HG02840 (cell line): ENCODE measurements around the gene CHSY3.
A peak's percentile ranks its signal among the peaks of the same experiment; 100 is the strongest.

Source experiments
- ATAC-seq: cut with Tn5 transposase; IDR thresholded peaks from one replicate; pipeline ENCODE4 v1.9.1; 2021; ENCODE audit warnings: mild to moderate bottlenecking, moderate library complexity, moderate number of reproducible peaks; ENCODE audit not compliant: unreplicated experiment, low FRiP score

CHSY3 gene

DNA sequence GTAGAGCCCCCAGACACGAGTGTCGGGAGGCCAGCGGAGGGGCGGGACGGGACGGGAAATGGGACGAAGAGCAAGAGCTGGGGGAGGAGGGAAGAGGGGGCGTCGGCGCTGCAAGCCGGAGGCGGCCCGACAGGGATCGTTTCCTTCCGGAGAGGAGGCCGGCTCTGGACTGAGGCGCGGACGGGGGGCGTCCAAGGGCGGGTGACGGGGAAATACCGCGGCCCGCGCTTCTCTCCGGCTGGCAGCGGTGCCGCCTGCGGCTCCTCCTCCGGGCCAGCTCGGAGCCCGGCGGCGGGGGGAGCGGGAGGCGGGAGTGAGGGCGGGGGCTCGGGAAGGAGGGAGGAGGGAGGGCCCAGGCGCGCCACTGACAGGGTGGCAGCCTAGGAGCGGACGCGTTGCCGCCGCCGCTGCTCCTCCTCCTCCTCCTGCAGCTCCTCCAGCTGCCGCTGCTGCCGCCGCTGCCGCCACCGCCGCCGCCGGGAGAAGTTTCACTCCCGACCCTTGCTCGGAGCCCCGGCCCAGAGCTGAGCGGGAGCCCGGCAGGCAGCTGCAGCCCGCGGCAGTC lies at the start of gene CHSY3:
Gene CHSY3 (plus strand): TSS at position 364 of the 565 bp plus-strand sequence.
- peak; percentile 45 for ATAC-seq

DNA sequence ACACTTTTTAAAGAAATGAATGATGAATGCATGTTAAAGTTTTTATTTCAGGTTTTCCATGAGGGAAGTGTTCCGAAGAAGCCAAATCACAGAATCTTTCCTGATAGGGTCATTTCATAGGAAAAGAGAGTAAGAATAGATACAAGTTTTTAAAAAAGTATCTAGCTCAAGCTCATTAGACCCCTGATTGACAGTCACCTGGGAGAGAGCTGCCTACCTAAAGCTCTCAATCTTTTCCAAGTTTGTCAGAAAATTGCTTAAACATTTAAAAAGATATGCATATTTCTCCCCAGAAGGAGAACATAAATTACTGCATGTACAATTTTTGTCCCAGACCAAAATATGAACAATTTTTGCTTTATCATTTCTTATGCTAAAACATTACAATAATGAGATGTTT lies 47.9 kb upstream of the CHSY3 start:
- no peak for ATAC-seq

DNA sequence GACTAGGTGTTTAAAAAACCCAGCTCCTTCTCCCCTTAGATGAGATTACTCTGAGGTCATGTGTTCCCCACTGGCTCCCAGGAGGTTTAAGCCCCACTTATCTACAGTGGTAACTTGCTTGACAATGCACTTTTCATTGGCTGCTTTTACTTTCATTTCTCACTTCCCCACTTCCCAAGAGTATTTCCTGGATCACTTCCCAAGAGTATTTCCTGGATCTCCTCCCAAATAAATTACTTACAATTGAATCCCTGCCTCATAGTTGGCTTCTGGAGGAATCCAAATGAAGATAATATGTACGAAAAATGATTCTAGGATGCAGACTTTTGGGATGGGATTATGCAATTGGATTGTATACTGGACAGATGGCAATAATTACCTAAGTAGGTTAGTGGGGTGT lies 47.1 kb upstream of the CHSY3 start:
- ATAC-seq: no peak

DNA sequence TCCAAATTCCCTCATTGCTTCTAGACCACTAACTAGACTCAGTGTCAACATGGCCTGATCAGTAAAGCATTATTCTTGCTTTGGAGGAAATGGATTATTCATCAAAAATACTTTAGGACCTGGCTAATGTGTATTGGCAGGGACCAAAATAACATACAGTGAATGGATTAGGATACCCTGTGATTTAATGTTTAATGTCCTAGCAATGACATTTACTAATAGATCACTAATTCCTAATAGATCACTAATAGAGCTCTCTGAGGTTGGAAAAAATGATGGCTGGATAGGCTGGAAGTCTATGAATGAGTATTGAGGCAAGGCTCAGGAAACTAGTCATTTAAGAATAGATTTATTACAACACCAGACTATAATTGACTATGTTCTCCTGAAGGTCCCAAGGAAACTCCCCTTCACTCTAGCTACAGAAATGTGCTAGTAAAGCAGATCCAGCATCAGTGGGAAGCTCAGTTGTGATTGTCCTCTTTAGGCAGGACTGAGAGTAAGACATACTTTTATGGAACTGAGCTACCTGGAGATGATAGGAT lies 46.1 kb upstream of the CHSY3 start:
- no peak for ATAC-seq

DNA sequence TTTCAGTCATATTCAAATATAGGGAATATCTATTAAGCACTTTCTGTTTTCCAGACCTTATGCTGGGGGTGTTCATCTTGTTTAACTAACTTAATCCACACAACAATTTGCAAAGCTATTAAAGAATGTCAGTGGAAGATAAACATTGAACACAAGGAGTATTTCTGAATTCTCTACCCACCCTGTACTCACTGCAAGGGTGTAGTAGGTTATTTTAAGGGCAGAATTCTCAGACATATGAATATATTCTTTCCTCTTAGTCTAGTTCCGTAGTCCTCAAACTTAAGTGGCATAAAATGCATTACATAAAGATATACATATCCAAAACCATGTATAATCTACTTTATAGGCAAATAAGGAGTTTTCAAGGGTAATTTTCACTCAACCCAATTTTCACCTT lies 19.9 kb upstream of the CHSY3 start:
- no peak for ATAC-seq

DNA sequence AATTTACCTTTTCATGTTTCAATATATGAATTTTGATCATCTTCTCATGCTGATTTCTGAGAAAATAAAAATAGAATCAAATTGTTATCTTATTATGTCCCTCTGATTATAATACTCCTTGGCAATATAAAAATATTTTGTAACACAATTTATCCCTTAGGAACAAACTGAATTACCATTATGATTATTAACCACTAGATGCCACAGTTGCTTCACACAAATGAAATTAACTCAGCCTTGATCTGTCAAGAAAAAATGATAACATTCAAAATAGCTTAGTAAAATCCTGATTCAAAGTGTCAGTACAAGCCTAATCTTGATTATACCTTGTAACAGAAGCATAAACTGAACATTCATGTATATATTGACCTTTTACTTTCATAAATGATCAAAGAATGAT lies 4.8 kb upstream of the CHSY3 start:
- ATAC-seq: no peak

DNA sequence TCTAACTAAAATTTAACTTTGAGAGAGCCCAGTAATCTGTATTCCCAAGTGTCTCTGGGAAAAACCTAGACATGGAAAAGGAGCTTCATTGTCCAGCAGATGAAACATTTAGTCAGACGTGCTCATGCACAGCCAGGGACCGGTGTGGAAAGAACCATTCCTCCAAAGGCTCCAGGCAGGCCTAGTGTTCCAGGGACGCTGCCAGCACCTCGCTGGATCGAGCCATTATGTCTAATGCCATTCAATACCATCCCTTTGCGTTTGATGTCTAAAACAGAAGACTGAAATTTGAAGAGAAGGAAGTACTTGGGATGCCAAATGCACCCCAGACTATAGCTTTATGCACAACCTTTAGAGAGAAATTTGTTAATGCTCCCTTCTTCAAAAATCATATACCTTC lies 1.4 kb upstream of the CHSY3 start:
- ATAC-seq: no peak

DNA sequence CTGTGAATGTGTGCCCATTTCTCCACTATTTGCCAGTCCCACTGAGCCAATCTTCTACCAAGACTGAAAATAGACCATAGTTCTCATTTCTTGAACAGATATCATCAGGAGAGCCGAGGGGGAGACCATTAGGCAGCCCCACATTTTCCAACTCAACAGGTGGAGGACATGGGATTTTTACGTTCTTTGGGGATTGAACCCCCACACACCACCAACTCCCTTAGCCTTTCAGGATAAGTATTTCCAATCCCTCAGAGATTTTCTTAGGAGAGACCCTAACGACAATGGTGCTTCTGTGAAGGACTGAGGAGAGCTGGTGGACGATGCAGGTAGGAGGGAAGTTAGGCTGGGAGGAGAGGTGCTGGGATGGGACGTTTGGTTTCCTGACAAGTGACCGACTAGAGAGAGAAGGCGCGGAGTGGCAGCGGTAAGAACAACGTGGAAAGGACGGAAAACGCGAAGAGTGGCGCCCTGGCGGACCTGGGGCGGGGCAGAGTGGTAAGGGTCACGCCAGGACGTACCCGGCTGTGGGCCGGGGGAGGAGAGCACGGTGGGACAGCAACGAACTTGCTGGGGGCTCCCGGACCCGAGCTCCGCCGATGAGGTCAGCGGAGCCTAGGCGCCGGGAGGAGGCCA lies 681 bp upstream of the CHSY3 start:
- ATAC-seq: no peak

DNA sequence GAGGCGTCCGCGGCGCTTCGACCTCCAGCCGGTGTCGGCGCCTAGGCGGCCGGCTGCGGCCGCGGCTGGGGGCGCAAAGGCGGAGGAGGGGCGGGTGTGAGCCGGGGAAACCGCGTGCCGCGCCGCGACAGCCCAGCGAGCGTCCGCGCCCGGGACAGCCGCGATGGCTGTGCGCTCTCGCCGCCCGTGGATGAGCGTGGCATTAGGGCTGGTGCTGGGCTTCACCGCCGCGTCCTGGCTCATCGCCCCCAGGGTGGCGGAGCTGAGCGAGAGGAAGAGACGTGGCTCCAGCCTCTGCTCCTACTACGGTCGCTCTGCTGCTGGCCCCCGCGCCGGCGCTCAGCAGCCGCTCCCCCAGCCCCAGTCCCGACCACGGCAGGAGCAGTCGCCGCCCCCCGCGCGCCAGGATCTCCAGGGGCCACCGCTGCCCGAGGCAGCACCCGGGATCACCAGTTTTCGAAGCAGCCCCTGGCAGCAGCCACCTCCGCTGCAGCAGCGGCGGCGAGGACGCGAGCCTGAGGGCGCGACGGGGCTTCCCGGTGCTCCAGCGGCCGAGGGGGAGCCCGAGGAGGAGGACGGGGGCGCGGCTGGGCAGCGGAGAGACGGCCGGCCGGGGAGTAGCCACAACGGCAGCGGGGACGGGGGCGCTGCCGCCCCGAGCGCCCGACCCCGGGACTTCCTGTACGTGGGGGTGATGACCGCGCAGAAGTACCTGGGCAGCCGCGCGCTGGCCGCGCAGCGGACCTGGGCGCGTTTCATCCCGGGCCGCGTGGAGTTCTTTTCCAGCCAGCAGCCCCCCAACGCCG lies 605 bp downstream of the CHSY3 start:
- ATAC-seq: peak; percentile 34

DNA sequence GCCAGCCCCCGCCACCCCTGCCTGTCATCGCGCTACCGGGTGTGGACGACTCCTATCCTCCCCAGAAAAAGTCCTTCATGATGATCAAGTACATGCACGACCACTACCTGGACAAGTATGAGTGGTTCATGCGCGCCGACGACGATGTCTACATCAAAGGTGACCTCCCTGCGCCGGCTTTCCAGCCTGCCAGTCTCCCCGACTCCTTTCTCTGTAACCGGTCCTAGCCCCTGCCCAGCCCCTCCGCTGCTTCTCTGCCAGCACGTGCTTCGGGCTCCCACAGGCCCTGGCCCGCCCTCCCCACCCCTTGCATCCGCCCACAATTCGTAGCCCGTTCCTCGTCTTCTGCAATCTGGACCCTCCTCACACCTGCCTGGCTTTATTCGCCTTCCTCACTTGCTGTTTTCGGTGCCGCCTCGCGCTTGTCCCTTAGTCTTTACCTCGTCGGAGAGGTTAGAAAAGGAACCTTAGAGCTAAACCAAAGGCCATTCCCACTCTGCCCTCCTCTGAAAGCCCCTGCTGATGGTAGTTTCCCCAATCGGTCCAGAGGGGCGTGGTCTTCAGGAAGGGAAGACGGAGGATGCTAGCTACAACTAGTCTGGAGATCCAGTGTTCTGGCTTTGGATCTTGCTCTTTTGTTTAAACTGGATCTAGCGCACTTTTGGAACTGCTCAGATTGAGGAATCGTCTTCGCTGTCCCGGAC lies 1.4 kb downstream of the CHSY3 start:
- ATAC-seq: no peak

DNA sequence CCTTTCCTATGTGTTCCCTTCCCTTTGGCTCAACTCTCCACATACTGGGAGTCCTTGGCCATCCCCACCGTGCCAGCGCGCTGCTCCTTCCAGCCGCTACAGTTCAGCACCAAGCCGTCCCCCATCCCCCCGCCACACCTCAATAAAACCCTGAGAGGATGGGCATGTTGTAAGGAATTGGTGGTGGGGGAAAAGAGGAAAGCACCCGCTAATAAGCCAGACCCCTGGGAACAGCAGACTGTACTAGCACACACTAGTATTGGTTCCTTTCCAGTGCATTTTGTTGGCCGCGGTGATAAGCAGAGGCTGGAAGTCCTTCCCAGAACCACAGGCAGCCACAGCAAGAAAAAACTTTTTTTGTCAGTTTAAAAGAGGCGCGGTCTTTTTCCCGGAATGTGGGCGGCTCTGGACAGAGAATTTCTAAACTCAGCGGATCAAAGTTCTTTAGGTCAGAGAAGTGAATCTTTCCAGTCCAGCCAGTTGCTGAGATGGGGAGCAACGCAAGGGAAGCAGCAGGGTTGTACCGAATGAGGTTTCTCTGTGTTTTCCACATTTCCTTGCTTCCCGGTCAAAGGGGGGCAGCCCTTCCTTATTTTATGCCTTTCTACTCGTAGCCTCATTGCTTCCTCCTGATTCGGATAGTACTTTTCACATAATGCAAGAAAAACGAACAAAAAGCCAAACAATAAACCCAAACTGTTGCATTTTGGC lies 2.1 kb downstream of the CHSY3 start:
- ATAC-seq: no peak

DNA sequence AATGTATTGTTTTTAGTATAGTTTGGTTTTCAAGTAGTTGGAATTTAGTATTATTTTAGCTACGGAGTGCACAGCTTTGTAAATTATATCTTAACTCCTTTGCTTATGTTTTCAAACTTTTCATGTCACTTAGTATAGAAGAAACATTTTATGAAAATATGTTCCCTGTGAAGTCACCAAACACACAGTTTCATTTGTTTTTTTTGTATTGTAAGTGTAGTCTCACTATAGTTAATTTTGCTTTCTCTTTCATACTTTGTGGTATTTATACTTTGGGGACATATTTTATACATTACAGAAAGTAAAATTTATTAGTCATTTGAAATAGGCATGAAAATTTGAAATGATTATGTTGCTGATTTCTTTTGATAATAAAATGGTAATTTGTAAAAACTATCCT lies 5.0 kb downstream of the CHSY3 start:
- ATAC-seq: no peak

DNA sequence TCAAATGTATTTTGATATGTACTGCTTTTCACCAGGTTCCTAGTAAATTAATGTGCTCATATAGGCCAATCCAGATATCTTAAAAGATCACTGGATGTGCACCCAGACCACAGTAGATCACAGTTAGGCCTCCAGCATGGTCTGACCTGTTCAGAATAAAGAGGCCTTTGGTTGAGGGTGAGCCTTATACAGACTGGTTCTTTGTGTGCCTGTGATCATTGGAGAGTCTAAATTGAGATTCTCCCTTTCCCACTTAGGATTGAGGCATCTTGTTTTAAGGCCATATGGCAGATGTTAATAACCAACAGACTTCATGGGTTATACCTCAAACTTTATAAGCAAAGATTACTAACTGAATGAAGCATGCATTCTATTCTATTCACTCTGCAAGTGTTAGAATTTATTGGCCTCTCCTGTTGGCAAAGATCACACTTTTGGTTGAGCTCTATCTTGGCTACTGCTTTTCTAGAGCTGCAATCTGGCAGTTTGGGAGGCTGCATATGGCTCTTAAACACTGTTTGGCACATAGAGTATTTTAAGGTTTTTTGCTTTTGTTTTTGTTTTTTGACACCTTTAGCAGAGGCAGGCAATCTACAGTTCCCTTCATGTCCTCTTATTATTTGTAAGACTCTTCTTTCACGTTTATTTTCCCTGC lies 8.5 kb downstream of the CHSY3 start:
- ATAC-seq: no peak

DNA sequence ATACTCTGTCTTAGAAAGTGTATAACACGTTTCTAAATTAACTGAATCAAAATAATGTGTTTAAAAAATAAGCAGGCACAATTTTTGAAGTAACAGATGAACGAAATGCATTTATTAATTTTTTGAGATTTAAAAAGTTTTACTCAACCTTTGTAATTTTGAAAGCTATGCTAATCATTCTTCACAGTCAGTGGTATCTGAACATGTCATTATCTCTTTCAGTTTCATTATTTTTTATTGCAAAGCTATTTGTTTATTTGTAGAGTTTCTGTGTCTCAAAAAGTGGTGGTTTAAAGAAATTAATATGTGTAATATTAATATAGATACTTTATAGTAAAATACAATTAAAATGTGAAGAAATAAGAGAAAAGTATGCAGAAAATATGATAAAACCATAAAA lies 11.2 kb downstream of the CHSY3 start:
- ATAC-seq: no peak

DNA sequence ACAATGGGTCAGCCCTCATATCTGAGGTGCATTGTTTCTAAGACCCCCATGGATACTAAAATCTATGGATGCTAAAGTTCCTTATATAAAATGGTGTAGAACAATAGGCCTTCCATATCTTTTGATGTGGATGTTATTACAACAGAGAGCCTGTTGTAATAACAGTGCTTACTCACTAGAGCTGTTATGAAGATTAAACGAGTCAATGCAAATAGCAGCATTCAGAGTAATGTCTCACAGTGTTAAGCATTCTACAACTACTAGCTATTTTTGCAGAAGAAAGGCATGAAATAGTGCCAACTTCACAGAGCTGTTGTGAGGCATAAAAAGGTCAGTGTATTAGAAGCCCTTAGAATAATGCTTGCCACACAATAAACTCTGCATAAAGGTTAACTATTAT lies 13.0 kb downstream of the CHSY3 start:
- ATAC-seq: no peak

DNA sequence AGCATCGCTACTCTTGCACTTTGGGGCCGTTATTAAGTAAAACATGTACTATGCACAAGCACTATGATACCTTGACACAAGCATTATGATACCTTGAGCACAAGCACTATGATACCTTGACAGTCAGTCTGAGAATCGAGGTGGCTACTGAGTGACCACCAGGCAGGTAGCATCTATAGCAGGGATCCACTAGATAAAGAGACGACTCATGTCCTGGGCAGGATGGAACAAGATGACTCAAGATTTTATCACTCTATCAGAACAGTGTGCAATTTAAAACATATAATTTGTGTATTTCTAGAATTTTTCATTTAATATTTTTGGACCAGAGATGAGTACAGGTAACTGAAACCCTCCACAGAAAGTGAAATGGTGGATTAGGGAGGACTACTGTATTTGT lies 16.9 kb downstream of the CHSY3 start:
- ATAC-seq: no peak

DNA sequence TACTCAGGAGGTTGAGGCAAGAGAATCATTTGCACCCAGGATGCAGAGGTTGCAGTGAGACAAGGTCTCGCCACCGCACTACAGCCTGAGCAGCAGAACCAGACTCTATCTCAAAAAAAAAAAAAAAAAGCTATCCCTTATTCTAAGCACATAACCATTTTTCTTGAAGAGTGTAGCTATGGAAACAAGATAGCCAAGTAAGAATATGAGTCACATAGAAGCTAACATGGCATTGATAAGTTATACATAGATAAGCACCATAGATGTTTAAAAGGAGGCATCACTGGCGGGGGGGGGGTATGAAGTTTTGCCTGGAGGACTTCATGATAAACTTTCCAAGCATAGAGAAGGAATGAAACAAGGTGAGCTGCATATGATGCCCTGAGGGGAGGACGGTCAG lies 26.0 kb downstream of the CHSY3 start:
- ATAC-seq: no peak

DNA sequence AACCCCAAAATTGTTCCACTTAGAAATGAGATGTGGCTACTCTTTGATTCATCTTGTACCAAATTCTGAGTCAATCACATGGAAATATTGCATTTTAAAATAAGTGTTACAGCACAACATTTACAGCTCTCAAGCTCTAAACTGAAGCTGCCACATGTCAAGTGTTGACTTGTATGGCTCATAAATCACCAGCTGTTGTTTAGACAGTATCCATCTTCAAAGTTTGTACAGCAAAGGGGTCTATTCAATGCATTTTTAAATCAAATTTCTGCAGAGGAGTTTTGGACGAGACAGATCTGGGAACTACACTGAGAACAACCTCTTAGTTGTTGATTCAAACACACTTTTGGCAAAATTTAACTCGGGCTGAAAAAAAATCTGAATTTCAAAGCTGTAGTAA lies 31.4 kb downstream of the CHSY3 start:
- no peak for ATAC-seq

DNA sequence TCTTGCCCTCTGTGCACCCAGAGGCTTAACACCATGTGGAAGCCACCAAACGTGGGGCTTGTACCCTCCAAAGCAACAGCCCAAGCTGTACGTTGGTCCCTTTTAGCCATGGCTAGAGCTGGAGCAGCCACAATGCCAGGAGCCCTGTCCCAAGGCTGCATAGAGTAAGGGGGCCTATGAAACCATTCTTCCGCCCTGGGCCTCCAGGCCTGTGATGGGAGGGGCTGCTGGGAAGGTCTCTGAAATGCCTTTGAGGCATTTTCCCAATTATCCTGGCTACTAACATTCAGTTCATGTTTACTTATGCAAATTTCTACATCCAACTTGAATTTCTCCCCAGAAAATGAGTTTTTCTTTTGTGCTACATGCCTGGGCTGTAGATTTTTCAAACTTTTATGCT lies 33.8 kb downstream of the CHSY3 start:
- ATAC-seq: no peak

DNA sequence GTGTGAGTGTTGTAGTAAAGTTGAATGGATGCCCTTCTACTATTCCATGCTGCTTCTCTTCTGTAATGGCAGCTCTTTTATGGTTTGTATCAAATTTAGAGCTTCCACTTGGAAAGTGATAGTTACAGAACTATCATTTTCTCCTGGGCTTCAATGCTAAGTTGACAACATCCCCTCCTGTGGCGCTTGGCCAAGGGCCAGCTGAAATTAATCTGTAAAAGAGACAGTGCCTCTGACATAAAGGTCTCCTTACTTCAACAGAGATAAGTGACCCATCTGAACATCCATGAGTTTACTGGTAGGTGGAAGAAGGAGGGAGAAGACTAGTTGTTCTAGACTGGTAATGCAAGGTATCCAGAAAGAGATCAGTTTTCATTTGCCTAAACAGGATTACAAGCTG lies 39.7 kb downstream of the CHSY3 start:
- no peak for ATAC-seq
